Prostate gland (tissue), 2 donors: ENCODE data around the gene GAL3ST3. TPM values are rescaled to one million over a fixed set of nuclear protein-coding genes. Genes with fewer than 3 reads are reported as not detected.

Experiments
- DNase-seq: peaks from one replicate; pipeline ENCODE4 v3.0.0-alpha.2; 2019; ENCODE audit warnings: low spot score
- H3K27ac ChIP-seq, 2 donors: fragments of 200-600 bp; sonication (generic); 2 replicates each; pipeline ENCODE4 v1.5.1; 2017 to 2019
- H3K27me3 ChIP-seq: fragments of 200-600 bp; sonication (generic); replicated peaks from 2 replicates; pipeline ENCODE4 v1.5.1; 2019; ENCODE audit not compliant: insufficient read depth
- H3K36me3 ChIP-seq, 2 donors: fragments of 200-600 bp; sonication (generic); 1 replicate in 1 of 2; 2 replicates in 1 of 2; pipeline versions ENCODE4 v1.5.1 to v1.8.1; 2017 to 2019
- H3K4me1 ChIP-seq: fragments of 200-600 bp; sonication (generic); replicated peaks from 2 replicates; pipeline ENCODE4 v1.5.1; 2019
- H3K4me3 ChIP-seq, 2 donors: fragments of 200-600 bp; sonication (generic); 2 replicates each; pipeline ENCODE4 v1.5.1; 2017 to 2019
- H3K9me3 ChIP-seq: fragments of 200-600 bp; sonication (generic); 2 replicates; pipeline ENCODE4 v1.5.1; 2017
- POLR2A ChIP-seq: fragments of 450-650 bp; IDR thresholded peaks from one replicate; pipeline ENCODE4 v1.6.1; 2016; ENCODE audit warnings: antibody characterized with exemption, mild to moderate bottlenecking
- POLR2AphosphoS5 ChIP-seq: sonication (generic); formaldehyde crosslinking; IDR thresholded peaks from one replicate; pipeline ENCODE4 v1.6.1; 2017; ENCODE audit warnings: antibody characterized with exemption
- WGBS: methylation state at CpG from one replicate; pipeline ENCODE4 v1.1.5; 2018; 5-methylcytosine and 5-hydroxymethylcytosine counted together
- intact Hi-C: fragments of 100-400 bp; cut with DNase I; formaldehyde crosslinking; loops from one replicate; pipeline ENCODE4 v1.14.2; 2022
- total RNA-seq, 2 donors: library from RNA; depleted of rRNA; stranded (reverse); fragments of >200 nt; gene quantifications; one replicate each; pipeline ENCODE4 v1.1.0, GENCODE V29; 2016
- TF ChIP-seq, protein P1 (sequence below), 4 experiments: fragments of 200-600 bp in 2 of 4; fragments of 450-650 bp in 2 of 4; sonication (generic) in 2 of 4; IDR thresholded peaks; 1 replicate in 3 of 4; 2 replicates in 1 of 4; pipeline ENCODE4 v1.5.1; 2016 to 2019; ENCODE audit warnings: antibody characterized with exemption in 4 of 4, mild to moderate bottlenecking in 2 of 4, moderate library complexity in 2 of 4

The GAL3ST3 gene
- total RNA-seq, 2 donors from 2014 or later, result 2.3 to 4.3 TPM

DNA sequence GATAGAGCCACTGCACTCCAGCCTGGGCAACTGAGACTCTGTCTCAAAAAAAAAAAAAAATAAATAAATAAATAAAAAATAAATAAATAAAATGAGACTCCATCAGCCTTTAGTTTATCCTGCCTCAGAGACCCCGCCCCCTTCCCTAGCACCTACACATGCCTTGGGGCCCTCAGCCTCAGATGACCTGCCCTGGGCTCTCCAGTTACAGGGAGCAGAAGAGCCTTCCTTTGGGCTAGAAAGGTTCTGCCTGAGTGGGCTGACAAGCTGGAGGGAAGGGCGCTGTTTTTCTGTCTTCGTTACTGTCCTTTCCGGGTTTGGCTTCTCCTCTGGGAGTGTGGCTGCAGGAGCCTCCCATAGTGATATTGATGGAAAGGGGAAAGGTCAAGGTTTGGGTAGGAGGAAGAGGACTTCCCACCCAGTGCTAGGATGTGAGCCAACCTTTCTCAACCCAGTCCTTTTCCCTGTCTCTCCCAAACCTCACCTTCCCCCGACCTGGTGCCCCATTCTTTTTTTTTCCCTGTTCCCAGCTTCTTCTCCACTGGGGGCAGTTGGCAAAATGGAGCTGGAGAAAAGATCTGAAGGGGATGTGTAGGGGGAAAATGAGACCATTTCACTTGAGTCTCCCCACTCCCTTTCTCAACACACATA lies 1.7 kb upstream of the GAL3ST3 start:
- intact Hi-C loops, result no loop called here
- DNase-seq, result no peak
- H3K4me3 ChIP-seq, result no peak overlapping the region
- H3K4me1 ChIP-seq, result peaks cover 7% of the 10 kb centered on the region
- TF ChIP-seq POLR2A (no peak), POLR2AphosphoS5 (no peak)
- TF ChIP-seq, protein P1, sequence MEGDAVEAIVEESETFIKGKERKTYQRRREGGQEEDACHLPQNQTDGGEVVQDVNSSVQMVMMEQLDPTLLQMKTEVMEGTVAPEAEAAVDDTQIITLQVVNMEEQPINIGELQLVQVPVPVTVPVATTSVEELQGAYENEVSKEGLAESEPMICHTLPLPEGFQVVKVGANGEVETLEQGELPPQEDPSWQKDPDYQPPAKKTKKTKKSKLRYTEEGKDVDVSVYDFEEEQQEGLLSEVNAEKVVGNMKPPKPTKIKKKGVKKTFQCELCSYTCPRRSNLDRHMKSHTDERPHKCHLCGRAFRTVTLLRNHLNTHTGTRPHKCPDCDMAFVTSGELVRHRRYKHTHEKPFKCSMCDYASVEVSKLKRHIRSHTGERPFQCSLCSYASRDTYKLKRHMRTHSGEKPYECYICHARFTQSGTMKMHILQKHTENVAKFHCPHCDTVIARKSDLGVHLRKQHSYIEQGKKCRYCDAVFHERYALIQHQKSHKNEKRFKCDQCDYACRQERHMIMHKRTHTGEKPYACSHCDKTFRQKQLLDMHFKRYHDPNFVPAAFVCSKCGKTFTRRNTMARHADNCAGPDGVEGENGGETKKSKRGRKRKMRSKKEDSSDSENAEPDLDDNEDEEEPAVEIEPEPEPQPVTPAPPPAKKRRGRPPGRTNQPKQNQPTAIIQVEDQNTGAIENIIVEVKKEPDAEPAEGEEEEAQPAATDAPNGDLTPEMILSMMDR (IDR thresholded peaks at IDR 0.05), result no peak
- H3K27me3 ChIP-seq, result no peaks in the 10 kb centered on the region
- 82% methylated on average over 5 of the region's 5 CpGs for WGBS
- H3K36me3 ChIP-seq, result peaks cover 0 to 4% of the 10 kb centered on the region in 2 donors
- H3K27ac ChIP-seq, result peak overlapping the region in 1 of 2 donors; percentile 94
- H3K9me3 ChIP-seq, result no peaks in the 10 kb centered on the region

- intact Hi-C loops, result loop anchor here (2.0 kb wide), 1 partner anchor 45 kb away; the partner anchor contains the start of genes BANF1 and EIF1AD
- TF ChIP-seq POLR2AphosphoS5, result no peak
- TF ChIP-seq, protein P1 (IDR thresholded peaks at IDR 0.05), result no peak
- no peak for TF ChIP-seq POLR2A
- H3K27me3 ChIP-seq, result no peaks in the 10 kb centered on the region
Measured at GRCh38 chr11:66047541-66048365, 1.2 kb downstream of the GAL3ST3 start.

DNA sequence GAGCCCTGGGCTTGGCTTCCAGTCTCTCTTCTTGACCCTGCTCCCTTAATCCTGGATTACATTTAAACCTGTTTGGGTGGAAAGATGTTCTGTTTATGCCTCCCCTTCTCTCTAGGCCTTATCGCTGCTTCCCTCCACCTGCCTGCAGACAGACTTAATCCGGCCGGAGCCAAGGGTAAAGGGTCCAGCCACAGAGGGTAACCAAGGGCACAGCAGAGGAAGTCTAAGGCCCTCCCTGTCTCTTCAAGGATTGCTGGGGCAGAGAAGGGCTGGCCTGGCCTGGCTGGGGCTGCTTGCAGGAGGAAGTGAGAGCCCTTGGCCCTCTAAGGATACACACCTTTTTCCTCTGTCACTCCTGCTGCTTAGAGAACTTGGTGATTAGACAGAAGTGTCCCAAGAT lies 2.1 kb downstream of the GAL3ST3 start:
- 100% methylated on average over 3 of the region's 3 CpGs for WGBS
- DNase-seq, result no peak
- H3K9me3 ChIP-seq, result no peaks in the 10 kb centered on the region
- no peaks in the 10 kb centered on the region for H3K27me3 ChIP-seq
- H3K36me3 ChIP-seq, result no peaks in the 10 kb centered on the region
- H3K4me1 ChIP-seq, result peaks cover 4% of the 10 kb centered on the region
- TF ChIP-seq POLR2A (no peak), POLR2AphosphoS5 (no peak)
- TF ChIP-seq, protein P1 (IDR thresholded peaks at IDR 0.05), result no peak
- H3K27ac ChIP-seq, result no peak overlapping the region
- no peak overlapping the region for H3K4me3 ChIP-seq
- intact Hi-C loops, result no loop called here

More at GRCh38 chr11:66047541-66048365, 1.2 kb downstream of the GAL3ST3 start:
- H3K4me1 ChIP-seq, result peaks cover 4% of the 10 kb centered on the region
- WGBS, result 68% methylated on average over 11 of the region's 11 CpGs
- no peak for DNase-seq
- no peaks in the 10 kb centered on the region for H3K36me3 ChIP-seq
- H3K9me3 ChIP-seq, result no peaks in the 10 kb centered on the region
- no peak overlapping the region for H3K27ac ChIP-seq
- H3K4me3 ChIP-seq, result no peak overlapping the region

DNA sequence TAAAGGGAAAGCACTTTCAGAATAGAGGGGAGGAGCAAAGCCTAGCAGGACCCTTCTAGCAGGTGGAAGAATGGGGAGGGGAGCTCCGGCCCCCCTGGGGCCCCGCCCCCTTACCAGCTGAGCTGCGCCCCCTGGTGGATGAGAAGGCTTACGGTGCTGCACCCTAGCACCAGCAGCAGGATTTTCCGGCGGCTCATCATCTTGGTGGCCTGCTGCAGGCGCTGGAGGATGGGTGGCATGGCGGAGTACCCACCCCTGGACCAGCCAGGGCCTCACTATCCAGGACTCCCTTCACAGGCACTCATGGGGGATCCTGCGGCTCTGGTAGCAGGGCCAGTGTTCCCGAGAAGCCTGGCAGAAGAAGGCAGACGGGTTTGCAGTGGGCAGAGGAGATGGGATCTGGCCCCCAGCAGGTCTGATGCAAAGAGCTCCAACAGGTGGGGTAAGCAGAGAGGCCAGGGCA lies 3.8 kb downstream of the GAL3ST3 start:
- Histone ChIP-seq H3K4me3 (no peak overlapping the region), H3K4me1 (peaks cover 4% of the 10 kb centered on the region), H3K9me3 (no peaks in the 10 kb centered on the region), H3K27ac (no peak overlapping the region), H3K27me3 (no peaks in the 10 kb centered on the region), H3K36me3 (no peaks in the 10 kb centered on the region)
- intact Hi-C loops, result no loop called here
- TF ChIP-seq, protein P1 (IDR thresholded peaks at IDR 0.05), result peak; percentile 72 to 86 (median 74)
- TF ChIP-seq POLR2A (no peak), POLR2AphosphoS5 (peak; percentile 35)
- 12% methylated on average over 10 of the region's 11 CpGs for WGBS
- peak; percentile 61 for DNase-seq
